Panc1 (cell line): ENCODE measurements around the gene EXTL1. TPM values are rescaled to one million over a fixed set of nuclear protein-coding genes. Genes with fewer than 3 reads are reported as not detected.

Experiments used
- ATAC-seq: fragments of 200-7000 bp; cut with Tn5 transposase; 2 replicates; pipeline ENCODE4 v1.9.1; 2020; ENCODE audit warnings: mild to moderate bottlenecking, moderate library complexity
- BruUV-seq: library from RNA; stranded (reverse); fragments of 400-500 nt; replicated peaks from 2 replicates; lab custom pipeline; 2021; lab: Mats Ljungman, UMichigan
- CTCF ChIA-PET: fragments of 300-600 bp; sonication (Branson Sonifier 250); formaldehyde crosslinking; loops from one replicate; lab custom pipeline; 2022; ENCODE audit warnings: antibody characterized with exemption; lab: Charles Lee
- POLR2A ChIA-PET: fragments of 300-600 bp; sonication (Branson Sonifier 250); formaldehyde crosslinking; loops from one replicate; lab custom pipeline; 2022; ENCODE audit warnings: antibody characterized with exemption; lab: Charles Lee
- DNase-seq: peaks from one replicate; pipeline ENCODE4 v3.0.0-alpha.2; 2010; ENCODE audit warnings: low read depth, low spot score
- H3K27ac ChIP-seq: 2 replicates; pipeline ENCODE4 v1.5.1; 2011; ENCODE audit warnings: mild to moderate bottlenecking, low read length, inconsistent platforms
- H3K27me3 ChIP-seq: fragments of 200-500 bp; sonication (Bioruptor generic); 2 replicates; pipeline ENCODE4 v1.6.0; 2014; ENCODE audit warnings: low read length, inconsistent platforms; ENCODE audit not compliant: control insufficient read depth, insufficient read depth
- H3K36me3 ChIP-seq: fragments of 200-500 bp; sonication (Bioruptor generic); 2 replicates; pipeline ENCODE4 v1.5.1; 2014; ENCODE audit warnings: inconsistent platforms, mild to moderate bottlenecking, low read length, moderate library complexity; ENCODE audit not compliant: control insufficient read depth, insufficient read depth
- H3K4me1 ChIP-seq: 2 replicates; pipeline ENCODE4 v1.5.1; 2011; ENCODE audit warnings: inconsistent platforms, mild to moderate bottlenecking, low read length, moderate library complexity; ENCODE audit not compliant: control insufficient read depth, insufficient read depth
- H3K4me3 ChIP-seq, 2 experiments: 2 replicates each; pipeline ENCODE4 v1.5.1; 2011 to 2012; ENCODE audit warnings: low read depth in 2 of 2, low read length in 2 of 2, mild to moderate bottlenecking in 2 of 2, inconsistent platforms in 1 of 2, moderate library complexity in 1 of 2
- H3K9me3 ChIP-seq: fragments of 200-500 bp; sonication (Bioruptor generic); 2 replicates; pipeline ENCODE4 v1.5.1; 2014; ENCODE audit warnings: low read depth, mild to moderate bottlenecking, inconsistent platforms, low read length, moderate library complexity; ENCODE audit not compliant: control insufficient read depth, insufficient read depth
- CTCF ChIP-seq: fragments of 450-650 bp; IDR thresholded peaks from 2 replicates; pipeline ENCODE4 v1.5.1; 2017; ENCODE audit warnings: mild to moderate bottlenecking
- POLR2AphosphoS5 ChIP-seq: IDR thresholded peaks from 2 replicates; pipeline ENCODE4 v1.6.1; 2012; ENCODE audit warnings: mild to moderate bottlenecking, low read depth, low read length, moderate library complexity
- REST ChIP-seq, 2 experiments: IDR thresholded peaks; 2 replicates each; pipeline ENCODE4 v1.6.1; 2011 to 2012; ENCODE audit warnings: low read depth in 2 of 2, control low read depth in 1 of 2, low read length in 1 of 2, mild to moderate bottlenecking in 1 of 2, moderate library complexity in 1 of 2; ENCODE audit not compliant: insufficient read depth in 1 of 2
- SIN3A ChIP-seq: IDR thresholded peaks from 2 replicates; pipeline ENCODE4 v1.6.1; 2012; ENCODE audit warnings: low read depth, mild to moderate bottlenecking, low read length, moderate library complexity, borderline replicate concordance; ENCODE audit not compliant: insufficient read depth
- TCF7L2 ChIP-seq: IDR thresholded peaks from 2 replicates; pipeline ENCODE4 v1.6.1; 2011; ENCODE audit warnings: mild to moderate bottlenecking, low read depth, low read length, inconsistent platforms
- in situ Hi-C: cut with HindIII; loops from 2 replicates; pipeline ENCODE4 v1.10.0; 2016; ENCODE audit warnings: low sequenced_read_pairs, low pct_unique_long_range_greater_than_20kb
- intact Hi-C: fragments of 100-400 bp; cut with micrococcal nuclease; formaldehyde crosslinking; loops from one replicate; pipeline ENCODE4 v1.10.0; 2022; ENCODE audit not compliant: unreplicated experiment
- total RNA-seq: library from RNA; stranded (reverse); gene quantifications from one replicate; pipeline ENCODE4 v1.2.1, GENCODE V29; 2021; ENCODE audit not compliant: unreplicated experiment

The EXTL1 gene
- total RNA-seq, 1 experiment from 2014 or later: 0.10 TPM

GRCh38 chr1:25993197-25993951 is 28.2 kb upstream of the EXTL1 start:
- ATAC-seq (no peak), DNase-seq (no peak)
- CTCF ChIA-PET: interaction anchor here (0.6 to 1.1 kb wide), 2 partner anchors 98 to 1297 kb away, joined by 3 to 4 read pairs; no protein-coding TSS in a partner anchor
- Histone ChIP-seq H3K27me3 (no peaks in the 10 kb centered on the region), H3K9me3 (no peaks in the 10 kb centered on the region), H3K36me3 (no peaks in the 10 kb centered on the region), H3K27ac (no peak overlapping the region), H3K4me3 (no peak overlapping the region), H3K4me1 (peaks cover 11% of the 10 kb centered on the region)
- in situ Hi-C loops (no loop called here), intact Hi-C loops (loop anchor here (10.0 kb wide), 1 partner anchor 159 kb away; no protein-coding TSS in a partner anchor)
- POLR2A ChIA-PET: no interaction called here
- TF ChIP-seq REST (IDR thresholded peaks at IDR 0.05; ENCODE audit: insufficient read depth in 1 of 2, low read depth in 2 of 2, low read length in 1 of 2) (no peak), POLR2AphosphoS5 (no peak), SIN3A (no peak), CTCF (no peak), TCF7L2 (no peak)
- BruUV-seq: no TSS peak

GRCh38 chr1:25994402-25995150 is 27.0 kb upstream of the EXTL1 start:
- intact Hi-C loops (loop anchor here (10.0 kb wide), 1 partner anchor 160 kb away; no protein-coding TSS in a partner anchor), in situ Hi-C loops (loop anchor here (5.0 kb wide), 1 partner anchor 97 kb away; no protein-coding TSS in a partner anchor)
- no peak overlapping the region for H3K27ac ChIP-seq
- H3K4me3 ChIP-seq: no peak overlapping the region
- TF ChIP-seq REST (IDR thresholded peaks at IDR 0.05; ENCODE audit: insufficient read depth in 1 of 2, low read depth in 2 of 2, low read length in 1 of 2) (no peak), POLR2AphosphoS5 (no peak), SIN3A (no peak), TCF7L2 (no peak)
- no peak for DNase-seq
- no peaks in the 10 kb centered on the region for H3K9me3 ChIP-seq
- POLR2A ChIA-PET: no interaction called here
- no peak for ATAC-seq
- CTCF ChIA-PET: interaction anchor here (0.6 to 1.1 kb wide), 2 partner anchors 99 to 1707 kb away, joined by 4 to 13 read pairs; no protein-coding TSS in a partner anchor
- no peaks in the 10 kb centered on the region for H3K27me3 ChIP-seq
- H3K36me3 ChIP-seq: no peaks in the 10 kb centered on the region
- peaks cover 14% of the 10 kb centered on the region for H3K4me1 ChIP-seq
- no TSS peak for BruUV-seq
